NT2/D1 (cell line): ENCODE data around the gene EN2.

Experiments
- SUZ12 ChIP-seq: IDR thresholded peaks from 2 replicates; pipeline ENCODE4 v1.6.1; 2011; ENCODE audit not compliant: insufficient read length, insufficient read depth; ENCODE audit errors: extremely low read depth
- YY1 ChIP-seq: IDR thresholded peaks from 2 replicates; pipeline ENCODE4 v1.6.1; 2011; ENCODE audit not compliant: insufficient read length, insufficient read depth

GRCh38 chr7:155411718-155412415, 46.1 kb upstream of the EN2 start:
- no peak for TF ChIP-seq SUZ12
- no peak for TF ChIP-seq YY1
